ENCODE results near the gene RFNG.

RFNG gene

DNA sequence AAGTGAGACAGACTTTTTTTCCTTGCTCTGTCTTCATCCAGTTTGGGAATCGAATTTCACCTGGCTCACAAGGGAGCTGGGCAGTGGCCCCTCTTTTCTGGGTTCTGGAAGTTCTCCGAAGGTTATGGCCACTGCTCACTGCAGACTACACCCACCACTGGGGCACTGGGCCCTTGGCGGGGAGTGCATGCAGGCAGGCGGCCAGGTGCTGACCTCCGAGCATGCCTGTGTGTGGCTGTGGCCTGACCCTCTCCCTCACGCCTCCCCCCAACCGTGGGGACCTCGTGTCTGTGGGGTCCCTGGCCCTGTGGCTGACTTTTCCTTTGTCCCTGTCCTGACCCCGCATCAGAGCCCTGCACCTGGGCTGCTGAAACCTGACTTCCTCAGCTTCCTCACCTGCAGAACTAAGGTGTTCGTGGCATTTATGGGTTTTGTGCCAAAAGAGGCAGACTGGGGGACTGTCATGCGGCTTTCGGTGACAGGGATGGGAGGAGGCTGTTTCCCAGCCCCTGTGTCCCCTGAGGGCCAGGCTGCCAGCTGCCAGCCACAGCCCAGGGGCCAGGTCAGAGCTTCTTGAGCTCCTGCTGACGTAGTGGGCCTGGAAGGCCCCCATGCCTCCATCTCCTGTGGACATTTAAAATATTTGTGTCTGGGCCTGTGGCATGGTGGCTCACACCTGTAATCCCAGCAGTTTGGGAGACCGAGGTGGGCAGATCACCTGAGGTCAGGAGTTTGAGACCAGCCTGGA, 52.7 kb downstream of the RFNG start:
- DNase-seq = no peak

DNA sequence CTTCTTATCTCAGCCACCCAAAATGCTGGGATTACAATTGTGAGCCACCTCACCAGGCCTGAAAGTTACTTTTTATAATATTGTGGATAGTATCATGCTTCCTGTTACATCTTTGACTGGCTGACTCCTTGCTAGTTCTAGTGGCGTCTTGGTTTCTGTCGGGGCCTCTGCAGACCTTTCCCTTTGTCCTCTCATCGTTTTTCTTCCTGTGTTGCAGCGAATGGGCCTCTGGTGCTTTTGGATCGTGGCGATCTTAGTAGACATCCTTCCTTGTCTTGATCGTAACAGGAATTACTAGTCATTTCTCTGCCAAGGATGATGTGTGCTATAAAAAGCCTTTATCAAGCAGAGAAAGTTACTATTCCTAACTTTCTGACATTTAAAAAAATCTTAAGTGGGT, 53.4 kb downstream of the RFNG start:
- no peak for DNase-seq

All from NCI-H2107 (cell line).